CD14-positive monocyte (primary cell): ENCODE data around the gene CDC42EP3. TPM values are rescaled to one million over a fixed set of nuclear protein-coding genes. Genes with fewer than 3 reads are reported as not detected.

ENCODE experiments used
- DNase-seq, 3 donors: peaks; one replicate each; pipeline ENCODE4 v3.0.0-alpha.2; 2011 to 2022
- H2AFZ ChIP-seq: 2 replicates; pipeline ENCODE4 v1.6.0; 2012; ENCODE audit warnings: mild to moderate bottlenecking, low read depth, low read length, inconsistent platforms; ENCODE audit not compliant: insufficient read depth, poor library complexity, severe bottlenecking
- H3K27ac ChIP-seq, 2 donors: 1 replicate in 1 of 2; 2 replicates in 1 of 2; pipeline ENCODE4 v1.5.1; 2012 to 2013; ENCODE audit warnings: low read length in 2 of 2, control low read depth in 1 of 2, inconsistent platforms in 1 of 2, low read depth in 1 of 2, mild to moderate bottlenecking in 1 of 2
- H3K27me3 ChIP-seq, 2 donors: one replicate each; pipeline versions ENCODE4 v1.6.0 to v1.6.1; 2011 to 2013; ENCODE audit warnings: low read length in 2 of 2; ENCODE audit not compliant: control insufficient read depth in 2 of 2, insufficient read depth in 2 of 2
- H3K36me3 ChIP-seq, 2 donors: replicated peaks in 1 of 2; 1 replicate in 1 of 2; 2 replicates in 1 of 2; pipeline versions ENCODE4 v1.5.1 to v1.6.1; 2012 to 2013; ENCODE audit warnings: low read length in 2 of 2, control low read depth in 1 of 2, inconsistent platforms in 1 of 2, mild to moderate bottlenecking in 1 of 2; ENCODE audit not compliant: insufficient read depth in 2 of 2, control insufficient read depth in 1 of 2
- H3K4me1 ChIP-seq, 2 donors: 1 replicate in 1 of 2; 2 replicates in 1 of 2; pipeline versions ENCODE4 v1.5.1 to v1.6.1; 2012 to 2013; ENCODE audit warnings: low read length in 2 of 2, control low read depth in 1 of 2, inconsistent platforms in 1 of 2, mild to moderate bottlenecking in 1 of 2, moderate library complexity in 1 of 2; ENCODE audit not compliant: insufficient read depth in 2 of 2, control insufficient read depth in 1 of 2
- H3K4me2 ChIP-seq: replicated peaks from 2 replicates; pipeline ENCODE3; 2012; ENCODE audit warnings: low read length, moderate library complexity, mild to moderate bottlenecking; ENCODE audit not compliant: poor library complexity, severe bottlenecking; ENCODE audit errors: extremely low read depth
- H3K4me3 ChIP-seq, 3 experiments: fragments of 200-600 bp in 1 of 3; sonication (generic) in 1 of 3; replicated peaks in 1 of 3; 1 replicate in 2 of 3; 2 replicates in 1 of 3; pipeline ENCODE4 v1.5.1; 2011 to 2013; ENCODE audit warnings: low read length in 3 of 3, mild to moderate bottlenecking in 3 of 3, control low read depth in 2 of 3, low read depth in 2 of 3, inconsistent platforms in 1 of 3, moderate library complexity in 1 of 3
- H3K79me2 ChIP-seq: 2 replicates; pipeline ENCODE4 v1.6.0; 2012; ENCODE audit warnings: mild to moderate bottlenecking, control low read depth, inconsistent platforms, low read length, moderate library complexity; ENCODE audit not compliant: insufficient read depth
- H3K9ac ChIP-seq: 2 replicates; pipeline ENCODE4 v1.6.0; 2017; ENCODE audit warnings: low read length, mild to moderate bottlenecking; ENCODE audit not compliant: insufficient read depth, poor library complexity, severe bottlenecking
- H3K9me3 ChIP-seq, 2 donors: replicated peaks in 1 of 2; 1 replicate in 1 of 2; 2 replicates in 1 of 2; pipeline versions ENCODE4 v1.5.1 to v1.6.1; 2012 to 2013; ENCODE audit warnings: low read length in 2 of 2, control low read depth in 1 of 2; ENCODE audit not compliant: control insufficient read depth in 1 of 2, insufficient read depth in 1 of 2
- H4K20me1 ChIP-seq: 2 replicates; pipeline ENCODE4 v1.6.0; 2012; ENCODE audit warnings: mild to moderate bottlenecking, low read length, control low read depth, moderate library complexity; ENCODE audit not compliant: insufficient read depth
- H3K27ac Mint-ChIP-seq, 7 donors: one replicate each; pipeline ENCODE4 v1.8.0; 2020; ENCODE audit warnings: mild to moderate bottlenecking in 7 of 7, mixed read lengths in 7 of 7, moderate library complexity in 6 of 7, inconsistent platforms in 2 of 7
- H3K27me3 Mint-ChIP-seq, 3 donors: one replicate each; pipeline ENCODE4 v1.8.0; 2021 to 2022; ENCODE audit warnings: low read depth in 3 of 3, mild to moderate bottlenecking in 3 of 3, mixed read lengths in 3 of 3, moderate library complexity in 3 of 3, inconsistent platforms in 1 of 3
- H3K36me3 Mint-ChIP-seq, 2 donors: one replicate each; pipeline ENCODE4 v1.8.0; 2020; ENCODE audit warnings: mixed read lengths in 2 of 2, inconsistent platforms in 1 of 2, mild to moderate bottlenecking in 1 of 2
- H3K4me1 Mint-ChIP-seq: one replicate; pipeline ENCODE4 v1.8.0; 2020; ENCODE audit warnings: mild to moderate bottlenecking, mixed read lengths
- H3K4me3 Mint-ChIP-seq, 2 donors: one replicate each; pipeline ENCODE4 v1.8.0; 2020; ENCODE audit warnings: mild to moderate bottlenecking in 2 of 2, mixed read lengths in 2 of 2, moderate library complexity in 1 of 2
- H3K9me3 Mint-ChIP-seq, 7 donors: one replicate each; pipeline ENCODE4 v1.8.0; 2020 to 2022; ENCODE audit warnings: mixed read lengths in 7 of 7, mild to moderate bottlenecking in 6 of 7, moderate library complexity in 6 of 7, inconsistent platforms in 2 of 7
- CTCF ChIP-seq: fragments of 200-600 bp; IDR thresholded peaks from one replicate; pipeline ENCODE4 v1.8.0; 2022; ENCODE audit warnings: antibody characterized with exemption, mild to moderate bottlenecking
- WGBS: methylation state at CpG from one replicate; pipeline ENCODE4 v1.1.5; 2013; ENCODE audit warnings: missing lambda C conversion rate; ENCODE audit not compliant: insufficient coverage; 5-methylcytosine and 5-hydroxymethylcytosine counted together
- intact Hi-C, 2 donors: fragments of 100-400 bp; cut with micrococcal nuclease; formaldehyde crosslinking; loops; one replicate each; pipeline versions ENCODE4 v1.15.0 to v1.15.1; 2023
- polyA plus RNA-seq, 3 donors: library from polyadenylated mRNA; depleted of rRNA in 1 of 3; unstranded in 2 of 3; stranded (reverse) in 1 of 3; fragments of 300-500 nt in 2 of 3; fragments of >200 nt in 1 of 3; fragmentation: Illumina TruSeq in 2 of 3; gene quantifications; 1 replicate in 2 of 3; 2 replicates in 1 of 3; pipeline ENCODE4 v1.2.3, GENCODE V29; 2012 to 2021

CDC42EP3 gene
- polyA plus RNA-seq, 3 donors: 179 to 272 (median 249) TPM

GRCh38 chr2:37616677-37617005, 54.8 kb downstream of the CDC42EP3 start:
- DNase-seq: peak in 1 of 3 donors; percentile 65
- no peaks in the 10 kb centered on the region for H3K79me2 ChIP-seq
- no peaks in the 10 kb centered on the region for H3K27me3 ChIP-seq
- WGBS: 100% methylated on average over 1 of the region's 2 CpGs
- TF ChIP-seq CTCF: no peak
- H3K36me3 Mint-ChIP-seq: peaks cover 5 to 8% of the 10 kb centered on the region in 2 donors
- peak overlapping the region; percentile 4 for H3K4me2 ChIP-seq
- intact Hi-C loops: no loop called here
- H3K27me3 Mint-ChIP-seq: no peaks in the 10 kb centered on the region
- H3K4me1 Mint-ChIP-seq: peaks cover 47% of the 10 kb centered on the region
- peaks cover 41 to 43% of the 10 kb centered on the region in 2 donors for H3K4me1 ChIP-seq
- peaks cover 0 to 6% (median 2%) of the 10 kb centered on the region in 7 donors for H3K9me3 Mint-ChIP-seq
- H3K4me3 Mint-ChIP-seq: no peak overlapping the region
- H3K9ac ChIP-seq: no peak overlapping the region
- peak overlapping the region; percentile 84 to 96 for H3K27ac ChIP-seq
- H3K27ac Mint-ChIP-seq: peak overlapping the region; percentile 91 to 99 (median 97)
- no peaks in the 10 kb centered on the region for H3K36me3 ChIP-seq
- no peaks in the 10 kb centered on the region for H4K20me1 ChIP-seq
- no peak overlapping the region for H2AFZ ChIP-seq
- no peaks in the 10 kb centered on the region for H3K9me3 ChIP-seq
- peak overlapping the region in 1 of 3 experiments; percentile 7 for H3K4me3 ChIP-seq

GRCh38 chr2:37615804-37616676, 55.4 kb downstream of the CDC42EP3 start:
- peak overlapping the region; percentile 4 for H3K4me2 ChIP-seq
- H3K36me3 ChIP-seq: no peaks in the 10 kb centered on the region
- TF ChIP-seq CTCF: no peak
- peak overlapping the region; percentile 54 for H3K9ac ChIP-seq
- H3K27ac Mint-ChIP-seq: peak overlapping the region; percentile 91 to 99 (median 97)
- H2AFZ ChIP-seq: no peak overlapping the region
- H3K4me1 ChIP-seq: peaks cover 41 to 43% of the 10 kb centered on the region in 2 donors
- intact Hi-C loops: no loop called here
- H4K20me1 ChIP-seq: no peaks in the 10 kb centered on the region
- H3K36me3 Mint-ChIP-seq: peaks cover 5 to 8% of the 10 kb centered on the region in 2 donors
- peak; percentile 83 to 91 (median 87) for DNase-seq
- no peaks in the 10 kb centered on the region for H3K9me3 ChIP-seq
- no peaks in the 10 kb centered on the region for H3K27me3 ChIP-seq
- no peaks in the 10 kb centered on the region for H3K27me3 Mint-ChIP-seq
- H3K4me1 Mint-ChIP-seq: peaks cover 46% of the 10 kb centered on the region
- 0% methylated on average over 2 of the region's 6 CpGs for whole genome bisulfite sequencing
- peak overlapping the region; percentile 84 to 96 for H3K27ac ChIP-seq
- H3K9me3 Mint-ChIP-seq: peaks cover 0 to 6% (median 2%) of the 10 kb centered on the region in 7 donors
- H3K79me2 ChIP-seq: no peaks in the 10 kb centered on the region
- H3K4me3 ChIP-seq: peak overlapping the region in 1 of 3 experiments; percentile 7
- peak overlapping the region in 1 of 2 donors; percentile 71 for H3K4me3 Mint-ChIP-seq
